GM12892 (cell line): ENCODE data around the gene COL5A1.

Source experiments
- POLR2A ChIP-seq: IDR thresholded peaks from 2 replicates; pipeline ENCODE4 v1.6.1; 2011; ENCODE audit warnings: low read depth, low read length, control low read depth
- POLR2AphosphoS5 ChIP-seq: IDR thresholded peaks from 2 replicates; pipeline ENCODE4 v1.6.1; 2011; ENCODE audit warnings: low read depth, low read length, control low read depth

- no peak for TF ChIP-seq POLR2A
- no peak for TF ChIP-seq POLR2AphosphoS5
These were observed 7.3 kb downstream of the COL5A1 start for GRCh38 chr9:134648701-134649530.
